MM.1S (cell line): ENCODE results near the gene RASL11B.

ENCODE experiments used
- DNase-seq: peaks from one replicate; pipeline ENCODE4 v3.0.0-alpha.2; 2015
- H2AFZ ChIP-seq: fragments of 300-600 bp; sonication (generic); 2 replicates; pipeline ENCODE4 v1.6.0; 2016; ENCODE audit warnings: antibody characterized with exemption, low read length
- H3F3A ChIP-seq: fragments of 300-600 bp; sonication (generic); 2 replicates; pipeline ENCODE4 v1.6.1; 2016; ENCODE audit warnings: mild to moderate bottlenecking, antibody characterized with exemption, low read length, moderate library complexity, mixed read lengths; ENCODE audit not compliant: insufficient read depth
- H3K27ac ChIP-seq: fragments of 300-600 bp; sonication (generic); 2 replicates; pipeline ENCODE4 v1.5.1; 2016; ENCODE audit warnings: mild to moderate bottlenecking, low read length
- H3K27me3 ChIP-seq: fragments of 300-600 bp; sonication (generic); replicated peaks from 2 replicates; pipeline ENCODE4 v1.6.0; 2016; ENCODE audit warnings: low read length; ENCODE audit not compliant: insufficient read depth
- H3K36me3 ChIP-seq: fragments of 300-600 bp; sonication (generic); replicated peaks from 2 replicates; pipeline ENCODE4 v1.6.1; 2016; ENCODE audit warnings: mild to moderate bottlenecking, low read length, mixed read lengths; ENCODE audit not compliant: insufficient read depth
- H3K4me1 ChIP-seq: fragments of 300-600 bp; sonication (generic); 2 replicates; pipeline ENCODE4 v1.6.1; 2016; ENCODE audit warnings: low read length, mixed read lengths
- H3K4me2 ChIP-seq: fragments of 300-600 bp; sonication (generic); 2 replicates; pipeline ENCODE4 v1.6.0; 2016; ENCODE audit warnings: low read depth, low read length
- H3K4me3 ChIP-seq: fragments of 300-600 bp; sonication (generic); 2 replicates; pipeline ENCODE4 v1.5.1; 2016; ENCODE audit warnings: low read length, mixed read lengths
- H3K79me2 ChIP-seq: fragments of 300-600 bp; sonication (generic); 2 replicates; pipeline ENCODE4 v1.6.1; 2016; ENCODE audit warnings: mixed run types, low read length, mixed read lengths
- H3K9ac ChIP-seq: fragments of 300-600 bp; sonication (generic); 2 replicates; pipeline ENCODE4 v1.6.1; 2016; ENCODE audit warnings: low read length, mixed read lengths
- H3K9me2 ChIP-seq: fragments of 300-600 bp; sonication (generic); replicated peaks from 2 replicates; pipeline ENCODE4 v1.6.1; 2016; ENCODE audit warnings: mild to moderate bottlenecking, low read length, mixed read lengths; ENCODE audit not compliant: insufficient read depth
- H3K9me3 ChIP-seq: fragments of 300-600 bp; sonication (generic); replicated peaks from 2 replicates; pipeline ENCODE4 v1.6.1; 2016; ENCODE audit warnings: mild to moderate bottlenecking, low read length, mixed read lengths; ENCODE audit not compliant: insufficient read depth
- H4K20me1 ChIP-seq: fragments of 300-600 bp; sonication (generic); 2 replicates; pipeline ENCODE4 v1.6.1; 2016; ENCODE audit warnings: mild to moderate bottlenecking, low read length, moderate library complexity, mixed read lengths; ENCODE audit not compliant: insufficient read depth
- CTCF ChIP-seq: fragments of 300-600 bp; sonication (generic); IDR thresholded peaks from 2 replicates; pipeline ENCODE4 v1.5.1; 2016; ENCODE audit warnings: antibody characterized with exemption, low read length, mixed read lengths
- EZH2 ChIP-seq: fragments of 300-600 bp; sonication (generic); optimal IDR thresholded peaks from 2 replicates; pipeline ENCODE3; 2017; ENCODE audit warnings: low read depth, mild to moderate bottlenecking, antibody characterized with exemption, low read length, mixed read lengths
- EZH2phosphoT487 ChIP-seq: fragments of 300-600 bp; sonication (generic); IDR thresholded peaks from 2 replicates; pipeline ENCODE4 v1.6.1; 2018; ENCODE audit warnings: antibody characterized with exemption, low read length

The RASL11B gene

DNA sequence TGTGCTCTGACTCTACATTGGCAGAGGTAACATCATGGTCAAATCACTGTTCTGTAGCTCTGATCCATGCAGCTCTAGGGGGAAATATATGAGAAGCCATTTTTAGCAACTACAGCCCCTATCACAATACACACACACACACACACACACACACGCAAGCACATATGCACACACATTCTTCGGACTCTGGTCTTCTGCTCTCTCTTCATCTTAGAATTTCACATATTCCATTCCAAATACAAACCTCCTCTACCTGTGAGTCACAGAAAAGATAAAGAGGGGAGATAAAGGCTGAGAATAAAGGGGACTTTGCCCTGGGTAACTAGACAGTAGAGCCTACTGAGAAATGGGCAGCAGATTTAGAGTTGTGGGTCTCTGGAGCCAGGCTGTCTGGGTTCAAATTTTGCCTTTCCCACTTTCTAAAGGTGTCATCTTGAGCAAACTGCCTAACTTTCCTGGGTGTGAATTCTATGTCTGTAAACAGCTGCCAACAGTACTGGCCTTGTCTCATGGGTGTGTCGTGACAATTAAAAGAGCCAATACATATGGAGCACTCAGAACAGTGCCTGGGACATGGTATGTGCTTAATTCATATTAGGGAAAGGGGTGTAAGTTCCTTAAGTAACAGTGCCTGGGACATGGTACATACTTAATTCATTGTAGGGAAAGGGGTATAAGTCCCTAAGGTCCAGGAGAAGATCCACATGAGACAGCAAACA is 11.6 kb upstream of the RASL11B start:
- no peak overlapping the region for H3K4me3 ChIP-seq
- no peaks in the 10 kb centered on the region for H4K20me1 ChIP-seq
- DNase-seq, result no peak
- no peaks in the 10 kb centered on the region for H3K9me3 ChIP-seq
- no peak overlapping the region for H3K27ac ChIP-seq
- no peak overlapping the region for H3K4me2 ChIP-seq
- H3K36me3 ChIP-seq, result no peaks in the 10 kb centered on the region
- TF ChIP-seq EZH2 (no peak), CTCF (no peak), EZH2phosphoT487 (no peak)
- no peaks in the 10 kb centered on the region for H3K79me2 ChIP-seq
- H2AFZ ChIP-seq, result no peak overlapping the region
- no peak overlapping the region for H3K9ac ChIP-seq
- no peaks in the 10 kb centered on the region for H3K27me3 ChIP-seq
- H3F3A ChIP-seq, result no peaks in the 10 kb centered on the region
- no peaks in the 10 kb centered on the region for H3K9me2 ChIP-seq
- H3K4me1 ChIP-seq, result no peaks in the 10 kb centered on the region

- H3K9ac ChIP-seq, result no peak overlapping the region
- no peaks in the 10 kb centered on the region for H3K9me2 ChIP-seq
- no peak overlapping the region for H2AFZ ChIP-seq
- H3K36me3 ChIP-seq, result no peaks in the 10 kb centered on the region
- H3K27me3 ChIP-seq, result no peaks in the 10 kb centered on the region
- DNase-seq, result no peak
- no peaks in the 10 kb centered on the region for H3K9me3 ChIP-seq
- no peaks in the 10 kb centered on the region for H3K4me1 ChIP-seq
- H3K4me2 ChIP-seq, result no peak overlapping the region
- no peak overlapping the region for H3K4me3 ChIP-seq
- no peaks in the 10 kb centered on the region for H3K79me2 ChIP-seq
- H3F3A ChIP-seq, result no peaks in the 10 kb centered on the region
- no peak overlapping the region for H3K27ac ChIP-seq
- no peaks in the 10 kb centered on the region for H4K20me1 ChIP-seq
- TF ChIP-seq EZH2 (no peak), EZH2phosphoT487 (no peak), CTCF (no peak)
Measured at GRCh38 chr4:52852041-52852440, 10.1 kb upstream of the RASL11B start.

DNA sequence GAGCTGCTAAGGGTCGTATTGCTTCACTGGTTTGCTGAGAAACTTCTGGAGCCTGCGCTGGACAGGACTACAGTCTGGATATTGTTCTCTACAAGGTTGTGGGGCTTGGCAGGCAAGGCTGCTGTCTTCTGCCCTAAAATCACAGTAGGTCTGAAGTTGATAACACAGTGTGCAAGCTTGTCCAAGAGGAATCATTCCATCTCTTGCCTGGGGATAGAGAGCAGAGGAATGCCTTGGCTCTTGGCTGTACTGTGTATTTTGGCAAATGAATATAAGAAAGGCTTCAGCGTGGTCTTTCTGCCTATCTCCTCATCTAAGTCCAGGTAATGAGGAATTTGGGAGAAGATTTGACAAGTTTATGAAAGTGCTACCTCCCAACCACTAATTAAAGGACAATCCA is 9.4 kb upstream of the RASL11B start:
- DNase-seq, result no peak
- no peaks in the 10 kb centered on the region for H3K79me2 ChIP-seq
- no peak overlapping the region for H3K4me3 ChIP-seq
- no peaks in the 10 kb centered on the region for H4K20me1 ChIP-seq
- no peaks in the 10 kb centered on the region for H3K9me2 ChIP-seq
- no peak overlapping the region for H2AFZ ChIP-seq
- no peaks in the 10 kb centered on the region for H3K4me1 ChIP-seq
- no peaks in the 10 kb centered on the region for H3K9me3 ChIP-seq
- no peaks in the 10 kb centered on the region for H3K27me3 ChIP-seq
- H3F3A ChIP-seq, result no peaks in the 10 kb centered on the region
- TF ChIP-seq EZH2, result no peak
- TF ChIP-seq CTCF, result no peak
- TF ChIP-seq EZH2phosphoT487, result no peak
- no peaks in the 10 kb centered on the region for H3K36me3 ChIP-seq
- H3K27ac ChIP-seq, result no peak overlapping the region
- no peak overlapping the region for H3K4me2 ChIP-seq
- no peak overlapping the region for H3K9ac ChIP-seq
